ENCODE data around the gene DOCK2.

The DOCK2 gene

GRCh38 chr5:170008376-170008775, 371.3 kb downstream of the DOCK2 start:
- no peak for DNase-seq

GRCh38 chr5:170010595-170010994, 373.5 kb downstream of the DOCK2 start:
- DNase-seq: no peak

- no peak for DNase-seq
These were observed 374.7 kb downstream of the DOCK2 start for GRCh38 chr5:170011751-170012150.

- DNase-seq: no peak
These were observed 375.5 kb downstream of the DOCK2 start for GRCh38 chr5:170012622-170013021.

- no peak for DNase-seq
These were observed 383.3 kb downstream of the DOCK2 start for GRCh38 chr5:170020423-170020822.

GRCh38 chr5:170021506-170021905, 384.4 kb downstream of the DOCK2 start:
- no peak for DNase-seq

GRCh38 chr5:170025853-170026252, 388.8 kb downstream of the DOCK2 start:
- DNase-seq: no peak

- DNase-seq: no peak
These were observed 391.0 kb downstream of the DOCK2 start for GRCh38 chr5:170028124-170028523.

- DNase-seq: no peak
These were observed 397.2 kb downstream of the DOCK2 start for GRCh38 chr5:170034231-170034630.

GRCh38 chr5:170038241-170038640, 401.2 kb downstream of the DOCK2 start:
- DNase-seq: no peak

GRCh38 chr5:170039830-170040229, 402.8 kb downstream of the DOCK2 start:
- no peak for DNase-seq

GRCh38 chr5:170046241-170046640, 409.2 kb downstream of the DOCK2 start:
- DNase-seq: no peak

- no peak for DNase-seq
These were observed 412.6 kb downstream of the DOCK2 start for GRCh38 chr5:170049713-170050112.

- DNase-seq: no peak
These were observed 416.8 kb downstream of the DOCK2 start for GRCh38 chr5:170053896-170054295.

GRCh38 chr5:170055606-170056005, 418.5 kb downstream of the DOCK2 start:
- DNase-seq: no peak

GRCh38 chr5:170056561-170057267, 419.6 kb downstream of the DOCK2 start:
- DNase-seq: no peak

- DNase-seq: no peak
These were observed 420.2 kb downstream of the DOCK2 start for GRCh38 chr5:170057311-170057710.

GRCh38 chr5:170059221-170059620, 422.1 kb downstream of the DOCK2 start:
- DNase-seq: no peak

- no peak for DNase-seq
These were observed 430.1 kb downstream of the DOCK2 start for GRCh38 chr5:170067152-170067551.

- no peak for DNase-seq
These were observed 430.6 kb downstream of the DOCK2 start for GRCh38 chr5:170067574-170068170.

GRCh38 chr5:170069512-170069911, 432.4 kb downstream of the DOCK2 start:
- no peak for DNase-seq

GRCh38 chr5:170070556-170071412, 433.7 kb downstream of the DOCK2 start:
- DNase-seq: peak; percentile 3

GRCh38 chr5:170071748-170072147, 434.7 kb downstream of the DOCK2 start:
- no peak for DNase-seq

- DNase-seq: no peak
These were observed 438.6 kb downstream of the DOCK2 start for GRCh38 chr5:170075696-170076095.

Data from NCI-H1092 treated with DMSO at 0.1 percent for 48 hours (cell line).